Right kidney (tissue), 1 donor: ENCODE data around the gene GALK1.

ENCODE experiments used
- DNase-seq: peaks from one replicate; pipeline ENCODE4 v3.0.0-alpha.2; 2016

Gene GALK1

DNA sequence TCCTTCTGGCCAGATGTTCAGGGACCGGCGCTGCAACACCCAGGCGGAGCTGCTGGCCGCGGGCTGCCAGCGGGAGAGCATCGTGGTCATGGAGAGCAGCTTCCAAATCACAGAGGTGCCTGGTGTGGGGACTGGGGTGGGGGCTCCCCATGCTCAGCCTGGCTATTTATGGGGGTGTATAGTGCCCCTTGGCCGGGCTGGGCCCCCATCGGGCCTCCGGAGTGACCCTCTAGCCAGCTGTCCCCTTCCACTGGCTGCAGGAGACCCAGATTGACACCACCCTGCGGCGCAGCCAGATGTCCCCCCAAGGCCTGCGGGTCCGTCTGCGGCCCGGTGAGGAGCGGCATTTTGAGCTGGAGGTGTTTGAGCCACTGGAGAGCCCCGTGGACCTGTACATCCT lies 37.6 kb downstream of the GALK1 start:
- DNase-seq: no peak

DNA sequence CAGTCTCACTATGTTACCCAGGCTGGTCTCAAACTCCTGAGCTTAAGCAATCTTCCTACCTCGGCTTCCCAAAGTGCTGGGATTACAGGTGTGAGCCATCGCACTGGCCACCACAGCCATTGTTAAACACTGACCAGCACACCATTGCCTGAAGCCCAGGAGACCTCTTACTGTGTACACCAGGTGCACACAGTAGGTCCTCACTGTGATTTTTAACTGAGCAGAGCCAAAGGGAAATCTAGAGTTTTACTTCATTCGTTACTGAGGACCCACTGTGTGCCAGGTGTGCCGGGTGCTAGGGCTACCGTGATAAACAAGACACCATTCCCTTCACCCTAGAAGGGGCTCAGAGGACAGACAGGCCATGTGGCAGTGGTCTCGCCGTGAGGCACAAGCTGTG lies 39.5 kb downstream of the GALK1 start:
- DNase-seq: no peak

DNA sequence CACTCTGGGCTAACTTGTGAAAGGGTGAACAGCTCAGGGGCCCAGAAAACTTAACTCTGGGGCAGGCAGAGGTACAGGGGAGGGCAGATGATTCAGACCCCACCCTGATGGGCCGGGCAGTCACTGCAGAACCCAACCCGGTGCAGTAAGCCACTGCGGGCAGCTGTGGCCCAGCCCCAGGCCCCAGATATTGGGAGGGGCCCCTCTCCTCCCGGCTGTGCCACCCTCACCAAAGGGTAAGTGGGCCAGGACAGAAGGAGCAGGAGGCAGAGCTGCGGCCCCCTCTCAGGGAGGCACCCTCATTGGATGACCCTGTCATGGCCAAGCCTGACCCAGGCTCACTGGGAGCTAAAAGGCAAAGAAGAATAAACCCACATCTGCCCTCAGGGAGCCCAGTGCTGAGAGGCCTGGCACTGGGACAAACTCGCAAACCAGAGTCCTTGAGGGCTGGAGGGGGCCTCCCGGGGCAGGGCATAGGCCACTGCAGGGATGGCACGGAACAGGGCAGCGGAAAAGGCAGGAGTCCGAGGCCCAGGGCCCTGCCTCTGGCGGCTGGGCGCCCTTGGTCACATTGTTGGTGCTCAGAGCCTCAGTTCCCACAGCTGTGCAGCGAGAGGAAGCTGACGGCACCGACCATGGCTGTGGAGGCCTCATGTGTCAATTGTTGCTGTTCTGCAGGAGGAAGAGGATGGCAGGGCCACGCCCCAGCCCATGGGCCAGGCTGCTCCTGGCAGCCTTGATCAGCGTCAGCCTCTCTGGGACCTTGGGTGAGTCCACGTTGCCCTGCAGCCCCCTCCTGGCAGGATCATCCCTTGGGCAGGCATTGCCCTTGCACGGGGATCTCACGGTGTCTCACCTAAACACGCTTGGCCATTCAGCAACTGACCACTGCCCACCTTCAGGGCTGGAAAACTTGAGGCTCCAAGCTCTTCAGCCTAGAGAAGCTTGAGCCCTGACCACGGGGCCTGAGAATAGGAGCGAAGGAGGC lies 40.7 kb downstream of the GALK1 start:
- no peak for DNase-seq

DNA sequence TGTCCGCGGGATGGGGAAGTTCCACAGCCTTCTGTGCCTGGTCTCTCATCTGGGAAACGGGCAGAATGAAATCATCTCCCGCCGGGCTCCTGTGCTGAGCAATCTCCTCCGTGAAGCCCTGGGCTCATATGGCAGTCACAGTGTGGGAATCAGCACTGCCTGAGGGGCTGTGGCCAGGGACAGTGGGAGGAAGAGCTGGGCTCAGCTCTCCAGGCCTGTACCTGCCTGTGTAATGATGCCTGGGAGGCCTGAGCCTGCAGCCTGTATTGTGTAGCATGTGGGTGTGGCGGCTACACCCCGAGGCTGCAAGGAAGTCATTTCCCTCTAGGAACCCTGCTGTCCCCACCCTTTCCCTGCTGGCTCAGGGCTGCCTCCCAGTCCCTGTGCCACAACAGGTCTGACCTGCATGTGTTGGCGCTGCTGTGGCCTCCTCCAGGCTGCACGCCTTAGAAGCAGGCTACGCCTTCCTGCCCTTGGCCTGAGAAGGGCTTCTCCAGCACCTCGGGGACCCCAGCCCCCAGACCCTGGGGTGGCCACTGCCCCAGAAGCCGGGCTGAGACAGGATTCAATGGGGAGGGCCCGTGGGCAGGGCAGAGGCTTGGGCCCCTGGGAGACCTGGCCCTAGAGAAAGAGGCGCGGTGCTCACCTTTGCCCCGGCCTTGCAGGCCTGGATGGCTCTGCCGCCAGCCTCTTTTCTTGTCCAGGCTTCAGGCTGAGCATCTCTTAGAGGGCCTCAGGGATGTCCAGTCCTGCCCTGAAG lies 41.6 kb downstream of the GALK1 start:
- DNase-seq: no peak

DNA sequence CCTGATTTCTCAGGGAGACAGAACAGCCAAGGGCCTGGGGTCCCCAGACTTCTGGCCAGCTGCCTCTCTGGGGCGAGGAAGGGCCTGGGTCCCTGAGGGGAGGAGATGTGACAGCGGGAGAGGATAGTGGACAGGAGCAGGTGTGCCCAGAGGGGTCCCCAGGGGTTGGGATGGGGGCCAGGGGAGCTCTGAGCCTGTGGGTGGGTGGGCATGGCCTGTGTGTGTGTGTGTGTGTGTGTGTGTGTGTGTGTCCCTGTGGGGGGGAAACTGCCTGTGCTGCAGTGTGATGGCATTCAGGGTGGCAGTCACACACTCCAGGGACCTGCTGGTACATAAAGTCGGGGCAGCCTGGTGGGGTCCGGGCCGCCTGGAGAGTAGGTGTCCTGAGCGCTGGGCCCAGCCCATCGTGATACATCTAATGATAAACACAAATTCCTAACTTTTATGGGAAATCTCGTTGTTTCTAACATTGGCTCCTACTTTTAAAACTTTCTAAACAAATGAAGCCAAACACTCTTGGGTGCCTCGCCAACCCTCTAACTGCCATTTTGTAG lies 42.4 kb downstream of the GALK1 start:
- DNase-seq: no peak

DNA sequence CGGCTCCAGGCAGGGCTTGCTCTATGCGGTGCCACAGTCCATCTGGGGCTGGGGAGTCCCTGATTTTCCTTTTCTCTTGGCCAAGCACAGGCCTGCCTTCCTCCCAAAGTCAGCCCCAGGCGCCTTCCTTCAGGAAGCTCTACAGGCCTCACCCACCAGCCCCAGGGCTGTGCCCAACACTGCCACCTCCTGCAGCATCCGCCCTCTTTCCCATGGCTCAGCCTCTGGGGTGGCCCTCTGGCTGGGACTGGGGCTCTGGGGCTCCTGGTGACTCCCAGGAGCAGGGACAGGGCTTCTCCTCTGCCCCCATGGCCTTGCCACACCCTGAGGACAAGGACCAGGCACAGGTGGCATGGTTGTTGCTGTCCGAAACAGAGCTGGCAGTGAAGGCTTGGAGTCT lies 42.9 kb downstream of the GALK1 start:
- no peak for DNase-seq

DNA sequence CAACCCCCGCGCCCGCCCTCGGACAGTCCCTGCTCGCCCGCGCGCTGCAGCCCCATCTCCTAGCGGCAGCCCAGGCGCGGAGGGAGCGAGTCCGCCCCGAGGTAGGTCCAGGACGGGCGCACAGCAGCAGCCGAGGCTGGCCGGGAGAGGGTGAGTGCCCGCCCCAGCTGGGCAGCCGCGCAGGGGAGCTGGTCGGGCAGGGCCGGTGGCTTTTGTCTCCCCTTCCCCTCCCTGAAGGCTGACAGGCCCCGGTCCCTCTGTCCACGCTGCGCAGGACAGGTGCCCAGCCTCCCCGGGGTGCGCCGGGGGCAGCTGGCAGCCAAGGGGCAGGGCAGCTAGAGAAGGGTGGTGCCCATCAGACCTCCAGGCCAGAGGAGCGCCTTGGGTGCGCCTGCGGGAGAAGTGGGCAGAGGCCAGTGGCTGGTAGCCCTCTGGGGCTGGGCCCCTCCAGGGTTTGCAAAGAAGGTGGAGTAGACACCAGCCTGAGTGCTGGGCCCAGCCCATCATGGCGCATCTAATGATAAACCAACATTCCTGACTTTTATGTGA lies 43.5 kb downstream of the GALK1 start:
- peak; percentile 52 for DNase-seq

DNA sequence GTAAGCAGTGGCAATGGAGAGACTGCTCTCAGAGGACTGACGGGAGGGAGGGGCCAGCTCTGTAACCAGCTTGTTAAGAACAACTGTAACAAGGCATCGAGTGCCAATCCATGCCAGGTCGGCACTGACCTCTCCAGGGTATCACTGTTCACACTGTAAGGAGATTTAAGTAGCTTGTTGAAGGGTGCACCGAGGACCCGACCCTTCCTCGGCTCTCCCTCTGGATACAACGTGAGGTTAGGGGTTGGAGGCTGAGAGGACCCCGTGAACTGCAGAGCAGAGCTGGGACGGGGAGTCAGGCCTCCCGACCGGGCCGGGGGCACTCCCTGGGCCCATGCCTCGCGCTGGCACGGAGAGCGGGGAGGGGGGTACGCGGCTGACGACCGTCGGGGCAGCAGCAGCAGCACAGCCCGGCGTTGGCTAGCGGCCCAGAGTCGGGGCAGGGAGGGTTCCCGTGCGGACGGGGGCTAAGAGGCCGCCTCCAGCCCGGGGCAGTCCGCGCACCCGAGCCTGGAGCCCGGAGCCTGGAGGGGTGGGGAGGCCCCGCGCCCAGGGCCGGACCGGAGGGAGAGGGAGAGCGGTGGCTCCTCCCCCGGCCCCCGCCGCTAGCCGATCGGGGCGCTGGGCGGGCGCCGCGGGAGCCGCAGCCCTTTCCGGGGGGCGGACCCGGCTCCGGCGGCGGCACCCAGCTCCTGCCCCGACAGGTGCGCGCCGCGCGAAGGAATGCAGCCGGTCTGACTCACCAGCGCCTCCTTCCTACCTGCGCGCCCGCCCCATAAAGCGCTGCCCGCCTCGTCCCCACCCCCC lies 44.1 kb downstream of the GALK1 start, which contains the start of gene ITGB4:
Gene ITGB4 (plus strand): TSS at position 804 of the 807 bp plus-strand sequence. CDS start 3,245 bp downstream, outside the sequence.
- DNase-seq: peak; percentile 65

DNA sequence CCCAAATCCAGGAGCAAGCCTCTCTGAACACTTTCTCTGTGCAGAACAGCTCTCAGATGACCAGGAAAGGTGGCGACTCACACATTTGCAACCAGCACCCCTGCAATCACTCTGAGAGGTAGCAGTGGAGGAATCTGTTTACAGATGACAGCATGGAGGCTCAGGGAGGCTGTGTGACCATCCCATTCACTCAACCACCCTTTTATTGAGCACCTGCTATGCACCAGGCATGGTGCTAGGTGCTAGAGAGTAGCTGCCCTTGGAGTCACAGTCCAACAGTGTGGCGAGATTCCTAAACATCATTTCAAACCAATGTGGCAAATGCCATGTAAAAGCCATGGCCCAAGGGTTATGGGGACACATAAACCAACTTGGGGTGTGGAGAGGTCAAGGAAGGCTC lies 45.3 kb downstream of the GALK1 start:
- no peak for DNase-seq

DNA sequence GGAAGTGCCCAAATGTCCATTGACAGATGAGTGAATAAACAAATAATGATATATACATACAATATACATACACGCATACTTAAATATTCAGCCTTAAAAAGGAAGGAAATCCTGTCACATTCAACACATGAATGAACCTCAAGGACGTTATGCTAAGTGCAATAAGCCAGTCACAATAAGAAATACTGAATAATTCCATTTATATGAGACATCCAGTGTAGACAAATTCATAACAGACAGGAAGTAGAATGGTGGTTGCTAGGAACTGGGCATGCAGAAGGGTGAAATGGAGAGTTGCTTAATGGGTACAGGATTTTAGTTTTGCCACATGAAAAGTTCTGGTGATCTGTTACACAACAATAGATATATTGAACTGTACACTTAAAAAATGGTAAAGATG lies 52.5 kb downstream of the GALK1 start:
- DNase-seq: no peak
